ENCODE results near the gene CPEB4.

The CPEB4 gene

GRCh38 chr5:173848986-173849596, 39.1 kb upstream of the CPEB4 start:
- DNase-seq (ENCODE audit: low read depth in 1 of 2, low spot score in 1 of 2) = no peak
- no peak overlapping the region for H3K27ac ChIP-seq (replicated peaks)
- H3K4me3 ChIP-seq (replicated peaks; ENCODE audit: insufficient read depth, low read length) = no peak overlapping the region
- TF ChIP-seq CTCF (IDR thresholded peaks at IDR 0.05; ENCODE audit: insufficient read depth, low read length) = no peak
- no peak for TF ChIP-seq REST (IDR thresholded peaks at IDR 0.05; ENCODE audit: insufficient replicate concordance, low read depth)
- TF ChIP-seq POLR2AphosphoS5 (IDR thresholded peaks at IDR 0.05; ENCODE audit: low read depth) = no peak
- TF ChIP-seq GABPA (IDR thresholded peaks at IDR 0.05; ENCODE audit: low read depth) = no peak
- TF ChIP-seq SPI1 (IDR thresholded peaks at IDR 0.05; ENCODE audit: borderline replicate concordance, low read depth) = no peak
- H3K27me3 ChIP-seq (ENCODE audit: insufficient read depth, poor library complexity, severe bottlenecking) = no peaks in the 10 kb centered on the region

GRCh38 chr5:173849908-173850307, 38.2 kb upstream of the CPEB4 start:
- Histone ChIP-seq H3K27me3 (ENCODE audit: insufficient read depth, poor library complexity, severe bottlenecking) (no peaks in the 10 kb centered on the region), H3K4me3 (replicated peaks; ENCODE audit: insufficient read depth, low read length) (no peak overlapping the region), H3K27ac (replicated peaks) (no peak overlapping the region)
- DNase-seq (ENCODE audit: low read depth in 1 of 2, low spot score in 1 of 2) = no peak
- TF ChIP-seq CTCF (IDR thresholded peaks at IDR 0.05; ENCODE audit: insufficient read depth, low read length) = no peak
- TF ChIP-seq SPI1 (IDR thresholded peaks at IDR 0.05; ENCODE audit: borderline replicate concordance, low read depth) = no peak
- TF ChIP-seq GABPA (IDR thresholded peaks at IDR 0.05; ENCODE audit: low read depth) = no peak
- TF ChIP-seq REST (IDR thresholded peaks at IDR 0.05; ENCODE audit: insufficient replicate concordance, low read depth) = no peak

- H3K27ac ChIP-seq (replicated peaks) = no peak overlapping the region
- no peak for DNase-seq (ENCODE audit: low read depth in 1 of 2, low spot score in 1 of 2)
- H3K4me3 ChIP-seq (replicated peaks; ENCODE audit: insufficient read depth, low read length) = no peak overlapping the region
- TF ChIP-seq GABPA (IDR thresholded peaks at IDR 0.05; ENCODE audit: low read depth) (no peak), SPI1 (IDR thresholded peaks at IDR 0.05; ENCODE audit: borderline replicate concordance, low read depth) (no peak), POLR2AphosphoS5 (IDR thresholded peaks at IDR 0.05; ENCODE audit: low read depth) (no peak), REST (IDR thresholded peaks at IDR 0.05; ENCODE audit: insufficient replicate concordance, low read depth) (no peak), CTCF (IDR thresholded peaks at IDR 0.05; ENCODE audit: insufficient read depth, low read length) (no peak)
- H3K27me3 ChIP-seq (ENCODE audit: insufficient read depth, poor library complexity, severe bottlenecking) = no peaks in the 10 kb centered on the region
Observed at GRCh38 chr5:173850659-173851058, 37.5 kb upstream of the CPEB4 start.

Data from HL-60 (cell line).